Stimulated activated CD4-positive, alpha-beta T cell treated with anti-CD3 and anti-CD28 coated beads, Interleukin-4, amount 100 ng/mL, for 48 hours (primary cell): Measurements from ENCODE around the gene EPS8L1.
"Not testable (repeated sequence)": the region's sequence is repeated elsewhere in the genome, so short reads cannot be mapped to it uniquely, and the experiment has no call there.

Experiments used
- DNase-seq, 2 donors: peaks; one replicate each; pipeline ENCODE4 v3.0.0-alpha.2; 2020; ENCODE audit warnings: low read depth in 2 of 2

The EPS8L1 gene

GRCh38 chr19:55075371-55075998 lies at the start of gene EPS8L1:
Gene EPS8L1 (plus strand): TSS chr19:55075869. CDS start chr19:55076445, 576 bp downstream.
- no peak for DNase-seq

- not testable (repeated sequence) for DNase-seq
Measured at GRCh38 chr19:55027140-55027471, 48.6 kb upstream of the EPS8L1 start.

- no peak for DNase-seq
Measured at GRCh38 chr19:55027472-55028337, 48.0 kb upstream of the EPS8L1 start.

DNA sequence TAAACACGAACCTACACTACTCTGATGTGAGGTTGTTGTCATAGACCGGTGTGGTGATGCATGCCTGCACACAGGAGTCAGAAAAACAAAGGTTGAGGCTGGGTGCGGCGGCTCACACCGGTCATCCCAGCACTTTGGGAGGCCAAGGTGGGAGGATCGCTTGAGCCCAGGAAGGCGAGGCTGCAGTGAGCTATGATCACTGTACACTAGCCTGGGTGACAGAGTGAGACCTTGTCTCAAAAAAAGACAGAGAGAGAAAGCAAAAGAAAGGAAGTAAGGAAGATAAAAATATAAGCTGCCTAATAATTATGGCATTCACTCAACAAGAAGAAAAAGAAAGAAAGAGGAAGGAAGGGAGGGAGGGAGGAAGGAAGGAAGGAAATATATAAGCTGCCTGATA lies 46.9 kb upstream of the EPS8L1 start:
- DNase-seq = no peak

- no peak for DNase-seq
Measured at GRCh38 chr19:55031178-55031577, 44.5 kb upstream of the EPS8L1 start.

DNA sequence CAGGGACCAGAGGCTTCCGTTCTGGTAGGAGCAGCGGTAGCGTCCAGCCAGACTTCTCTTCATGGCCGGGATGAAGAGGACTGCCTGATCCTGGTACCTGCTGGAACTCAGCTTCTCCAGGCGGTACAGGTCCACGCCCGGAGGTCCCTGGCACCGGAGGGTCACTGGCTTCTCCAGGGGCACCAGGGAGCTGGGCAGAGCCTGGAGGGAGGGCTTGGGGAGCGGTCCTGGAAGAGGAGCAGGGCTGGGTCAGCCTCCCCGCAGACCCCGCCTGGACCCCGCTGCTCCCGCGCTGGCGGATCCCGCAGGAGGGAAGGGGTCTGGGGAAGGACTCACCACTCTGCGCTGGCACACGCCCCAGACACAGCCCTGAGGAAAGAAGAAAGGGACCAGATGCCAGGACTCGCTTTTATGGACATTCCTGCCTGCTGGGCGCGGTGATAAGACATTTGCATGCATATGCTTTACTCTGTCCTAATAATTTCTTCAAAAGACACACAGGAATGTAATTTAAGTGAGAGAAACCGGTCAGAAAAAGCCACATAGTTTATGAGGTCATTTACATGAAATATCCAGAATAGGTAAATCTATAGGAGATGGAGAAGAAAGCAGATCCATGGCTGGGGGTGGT lies 43.4 kb upstream of the EPS8L1 start:
- DNase-seq = no peak

GRCh38 chr19:55032976-55033643 lies 42.6 kb upstream of the EPS8L1 start:
- DNase-seq = not testable (repeated sequence)

DNA sequence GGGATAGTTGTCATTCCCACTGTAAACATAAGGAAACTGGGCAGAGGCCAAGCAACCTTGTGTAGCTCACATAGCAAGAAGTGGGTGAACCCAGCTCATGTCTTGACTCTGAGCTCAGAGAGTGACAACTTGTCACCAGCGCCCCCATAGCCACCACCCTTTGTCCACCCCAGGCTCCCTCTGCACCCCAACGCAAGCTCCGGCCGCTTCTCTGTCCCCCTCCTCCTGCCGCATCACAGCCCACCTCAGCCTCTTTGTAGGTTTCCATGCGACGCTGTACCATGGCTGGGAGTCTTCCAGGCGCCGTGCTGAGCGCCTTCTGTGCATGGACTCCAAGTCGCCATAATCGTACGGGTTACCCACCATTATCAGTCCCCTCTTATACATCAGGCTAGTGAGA lies 40.9 kb upstream of the EPS8L1 start:
- no peak for DNase-seq

DNA sequence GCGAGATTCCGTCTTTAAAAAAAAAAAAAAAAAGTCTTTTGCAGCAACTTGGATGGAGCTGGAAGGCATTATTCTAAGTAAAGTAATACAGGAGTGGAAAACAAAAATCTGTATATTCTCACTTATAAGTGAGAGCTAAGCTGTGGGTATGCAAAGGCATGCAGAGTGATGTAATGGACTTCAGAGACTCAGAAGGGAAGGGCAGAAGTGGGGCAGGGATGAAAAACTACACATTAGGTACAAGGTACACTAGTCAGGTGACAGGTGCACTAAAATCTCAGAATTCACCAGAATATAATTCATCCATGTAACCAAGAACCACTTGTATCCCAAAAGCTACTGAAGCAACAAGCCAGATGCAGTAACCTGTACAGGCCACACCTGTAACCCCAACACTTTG lies 39.6 kb upstream of the EPS8L1 start:
- no peak for DNase-seq

GRCh38 chr19:55037603-55038002 lies 38.1 kb upstream of the EPS8L1 start:
- not testable (repeated sequence) for DNase-seq

DNA sequence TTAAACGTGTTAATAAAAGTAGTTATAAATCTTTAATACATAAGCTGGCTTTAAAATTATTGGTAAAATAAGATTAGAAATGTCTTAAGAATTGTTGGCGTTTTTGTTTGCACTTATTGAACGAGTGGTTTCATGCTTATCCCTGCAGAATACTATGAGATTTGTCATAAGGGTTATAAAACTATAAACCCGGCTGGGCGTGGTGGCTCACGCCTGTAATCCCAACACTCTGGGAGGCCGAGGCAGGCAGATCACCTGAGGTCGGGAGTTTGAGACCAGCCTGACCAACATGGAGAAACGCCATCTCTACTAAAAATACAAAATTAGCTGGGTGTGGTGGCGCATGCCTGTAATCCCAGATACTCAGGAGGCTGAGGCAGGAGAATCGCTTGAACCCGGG lies 35.0 kb upstream of the EPS8L1 start:
- DNase-seq = not testable (repeated sequence)

GRCh38 chr19:55041244-55041626 lies 34.4 kb upstream of the EPS8L1 start:
- DNase-seq = no peak

GRCh38 chr19:55041627-55042343 lies 33.9 kb upstream of the EPS8L1 start:
- peak in 1 of 2 donors; percentile 10 for DNase-seq

DNA sequence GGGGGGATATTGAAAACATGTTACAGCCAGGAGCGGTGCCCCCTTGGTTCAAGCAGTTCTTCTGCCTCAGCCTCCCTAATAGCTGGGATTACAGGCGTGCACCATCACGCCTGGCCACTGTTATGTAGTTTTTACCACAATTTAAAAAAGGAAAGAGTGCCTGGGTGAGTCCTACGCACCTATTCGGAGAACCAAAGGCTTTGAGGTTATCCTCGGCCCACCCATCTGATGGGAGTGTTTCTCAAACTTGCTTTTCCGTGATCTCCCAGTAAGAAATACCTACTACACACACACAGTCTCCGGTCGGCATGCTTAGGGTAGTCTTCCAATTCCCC lies 33.4 kb upstream of the EPS8L1 start:
- DNase-seq = no peak

DNA sequence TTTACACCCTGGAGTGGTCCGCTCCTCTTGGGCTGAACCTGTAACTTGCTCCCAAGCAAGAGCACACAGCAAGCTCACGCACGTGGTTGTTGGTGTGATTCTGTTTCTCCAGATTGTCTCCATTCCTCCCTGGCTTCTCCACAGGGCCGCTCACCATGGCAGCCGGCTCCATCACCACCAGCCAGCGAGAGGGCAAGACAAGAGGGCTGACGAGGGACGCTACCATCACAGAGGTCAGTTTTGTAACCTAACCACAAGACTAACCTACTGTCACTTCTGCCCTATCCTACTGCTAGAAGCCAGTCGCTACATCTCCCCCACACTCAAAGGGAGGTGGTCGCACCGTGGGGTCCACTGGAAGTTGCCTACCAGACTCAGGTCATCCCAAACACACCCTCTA lies 33.0 kb upstream of the EPS8L1 start:
- DNase-seq = no peak

DNA sequence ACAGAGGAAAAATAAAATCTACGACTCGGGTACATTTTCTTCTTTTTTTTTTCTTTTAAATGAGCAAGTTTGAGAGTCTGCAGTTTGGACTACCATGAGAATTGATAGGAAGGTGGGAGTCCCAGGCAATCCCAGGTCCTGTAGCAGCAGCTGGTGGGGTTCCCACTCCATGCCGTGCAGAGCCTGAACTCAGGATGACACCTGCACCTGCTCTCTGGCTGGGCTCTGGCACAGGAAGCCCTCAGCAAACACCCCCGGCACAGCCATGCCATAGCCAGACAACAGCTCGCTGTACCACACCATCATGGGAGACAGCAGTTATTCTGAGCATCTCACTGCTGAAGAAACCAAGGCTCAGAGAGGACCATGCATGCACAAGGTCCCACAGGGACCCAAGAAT lies 31.4 kb upstream of the EPS8L1 start:
- no peak for DNase-seq

- no peak for DNase-seq
Measured at GRCh38 chr19:55044771-55045716, 30.6 kb upstream of the EPS8L1 start.

GRCh38 chr19:55046975-55047622 lies 28.6 kb upstream of the EPS8L1 start:
- DNase-seq = no peak

DNA sequence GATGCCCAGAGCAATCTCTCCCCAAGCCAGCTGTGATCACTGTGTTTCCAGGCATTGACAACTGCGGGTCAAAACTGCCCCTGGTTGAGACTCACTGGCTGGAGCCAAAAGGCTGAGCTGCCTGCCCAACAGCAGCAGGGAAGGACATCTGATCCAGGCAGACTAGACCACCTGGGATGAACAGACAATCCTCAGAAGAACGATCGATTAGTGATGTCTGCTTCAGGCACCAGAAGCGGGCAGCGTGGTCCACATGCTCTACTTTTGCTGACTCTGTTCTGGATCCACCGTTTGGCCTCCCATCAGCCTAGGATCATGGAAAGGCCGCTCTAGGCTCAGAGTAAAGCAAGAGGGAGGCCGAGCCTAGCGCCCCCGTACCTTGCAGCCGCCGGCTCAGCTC lies 27.7 kb upstream of the EPS8L1 start:
- DNase-seq = no peak

DNA sequence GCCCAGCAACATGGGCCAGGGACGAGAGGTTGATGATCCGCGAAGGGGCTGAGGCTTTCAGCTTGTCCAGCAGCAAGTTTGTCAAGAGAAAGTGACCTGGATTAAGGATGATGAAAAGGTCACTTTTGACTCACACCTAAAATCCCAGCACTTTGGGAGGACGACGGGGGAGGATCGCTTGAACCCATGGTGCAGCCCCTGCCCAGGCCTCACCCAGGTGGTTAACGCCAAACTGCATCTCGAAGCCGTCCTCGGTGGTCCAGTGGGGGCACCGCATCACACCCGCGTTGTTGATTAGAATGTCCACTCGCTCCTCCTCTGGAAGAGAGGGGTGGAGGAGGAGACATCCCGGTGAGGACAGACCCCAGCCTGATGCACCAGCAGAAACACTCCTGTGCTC lies 27.2 kb upstream of the EPS8L1 start:
- DNase-seq = no peak
